Measurements from ENCODE around the gene SPOPL.

The SPOPL gene

DNA sequence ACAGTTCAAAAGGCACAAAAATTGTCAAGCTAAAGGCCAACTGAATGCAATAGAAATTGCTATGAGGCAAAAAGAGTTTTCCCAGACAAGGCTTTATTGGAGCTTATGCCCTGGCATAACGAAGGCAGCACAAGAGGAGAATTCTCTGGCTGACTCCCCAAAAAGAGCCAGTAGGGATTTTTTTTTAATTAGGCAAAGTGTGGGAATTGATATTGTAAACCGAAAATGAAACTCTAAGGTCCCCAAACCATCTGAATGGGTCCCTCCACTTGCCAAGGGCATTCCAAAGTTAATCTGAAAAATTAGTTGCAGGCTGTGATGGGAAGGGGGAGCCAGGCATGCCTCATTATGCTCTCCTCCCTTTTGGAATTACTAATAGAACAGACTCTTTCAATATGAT lies 118.9 kb downstream of the SPOPL start:
- in situ Hi-C loops (cut with HindIII; ENCODE audit: low sequenced_read_pairs) = no loop called here
- no peak overlapping the region for H3K4me3 ChIP-seq (ENCODE audit: low read depth, low read length)
- TF ChIP-seq, protein P1, sequence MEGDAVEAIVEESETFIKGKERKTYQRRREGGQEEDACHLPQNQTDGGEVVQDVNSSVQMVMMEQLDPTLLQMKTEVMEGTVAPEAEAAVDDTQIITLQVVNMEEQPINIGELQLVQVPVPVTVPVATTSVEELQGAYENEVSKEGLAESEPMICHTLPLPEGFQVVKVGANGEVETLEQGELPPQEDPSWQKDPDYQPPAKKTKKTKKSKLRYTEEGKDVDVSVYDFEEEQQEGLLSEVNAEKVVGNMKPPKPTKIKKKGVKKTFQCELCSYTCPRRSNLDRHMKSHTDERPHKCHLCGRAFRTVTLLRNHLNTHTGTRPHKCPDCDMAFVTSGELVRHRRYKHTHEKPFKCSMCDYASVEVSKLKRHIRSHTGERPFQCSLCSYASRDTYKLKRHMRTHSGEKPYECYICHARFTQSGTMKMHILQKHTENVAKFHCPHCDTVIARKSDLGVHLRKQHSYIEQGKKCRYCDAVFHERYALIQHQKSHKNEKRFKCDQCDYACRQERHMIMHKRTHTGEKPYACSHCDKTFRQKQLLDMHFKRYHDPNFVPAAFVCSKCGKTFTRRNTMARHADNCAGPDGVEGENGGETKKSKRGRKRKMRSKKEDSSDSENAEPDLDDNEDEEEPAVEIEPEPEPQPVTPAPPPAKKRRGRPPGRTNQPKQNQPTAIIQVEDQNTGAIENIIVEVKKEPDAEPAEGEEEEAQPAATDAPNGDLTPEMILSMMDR (IDR thresholded peaks at IDR 0.05; ENCODE audit: low read depth, low read length) = no peak
- DNase-seq (ENCODE audit: low read depth, low spot score) = no peak

DNA sequence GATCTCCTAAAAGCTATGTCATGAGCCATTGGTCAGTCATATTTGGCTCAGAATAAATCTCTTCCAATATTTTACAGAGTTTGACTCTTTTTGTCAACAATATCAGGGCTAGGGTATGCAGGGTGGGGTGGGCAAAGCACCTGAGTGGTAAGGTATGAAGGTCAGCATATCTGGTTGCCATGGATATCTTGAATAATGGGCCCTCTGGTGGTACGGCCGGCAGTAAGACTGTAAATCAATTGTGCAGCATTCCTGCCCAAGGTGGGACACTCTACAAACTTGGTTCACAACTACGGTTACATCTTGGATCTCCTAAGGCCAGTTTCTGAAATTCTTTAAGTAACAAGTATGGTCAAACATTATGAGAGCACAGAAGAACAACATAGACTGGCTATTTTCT lies 119.6 kb downstream of the SPOPL start:
- in situ Hi-C loops (cut with HindIII; ENCODE audit: low sequenced_read_pairs) = no loop called here
- DNase-seq (ENCODE audit: low read depth, low spot score) = no peak
- H3K4me3 ChIP-seq (ENCODE audit: low read depth, low read length) = no peak overlapping the region
- TF ChIP-seq, protein P1 (IDR thresholded peaks at IDR 0.05; ENCODE audit: low read depth, low read length) = no peak

DNA sequence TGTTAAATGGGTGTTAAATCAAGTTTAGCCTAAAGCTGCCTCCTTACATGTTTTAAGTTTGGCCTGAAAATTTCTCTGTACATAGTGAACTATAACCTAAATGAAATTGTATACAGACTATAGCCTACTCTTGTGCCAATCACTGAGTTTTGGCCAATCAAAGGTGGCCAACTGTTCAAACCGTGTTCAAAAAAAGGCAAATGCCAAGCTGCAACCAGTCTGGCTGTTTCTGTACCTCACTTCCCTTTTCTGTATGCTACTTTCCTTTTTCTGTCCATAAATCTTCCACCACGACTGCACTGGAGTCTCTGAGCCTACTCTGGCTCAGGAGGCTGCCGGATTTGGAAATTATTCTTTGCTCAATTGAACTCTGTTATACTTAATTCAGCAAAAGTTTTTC lies 121.0 kb downstream of the SPOPL start:
- TF ChIP-seq, protein P1 (IDR thresholded peaks at IDR 0.05; ENCODE audit: low read depth, low read length) = no peak
- no peak for DNase-seq (ENCODE audit: low read depth, low spot score)
- in situ Hi-C loops (cut with HindIII; ENCODE audit: low sequenced_read_pairs) = no loop called here
- H3K4me3 ChIP-seq (ENCODE audit: low read depth, low read length) = no peak overlapping the region

Data from astrocyte of the spinal cord (primary cell).